Gastroesophageal sphincter (tissue), 3 donors: Measurements from ENCODE around the gene CACNA1E.

Experiments
- EP300 ChIP-seq: sonication (generic); formaldehyde crosslinking; IDR thresholded peaks from one replicate; pipeline ENCODE4 v1.6.1; 2017; ENCODE audit warnings: antibody characterized with exemption, mild to moderate bottlenecking
- POLR2A ChIP-seq, 2 donors: fragments of 450-650 bp; IDR thresholded peaks; one replicate each; pipeline ENCODE4 v1.6.1; 2017; ENCODE audit warnings: antibody characterized with exemption in 2 of 2, mild to moderate bottlenecking in 2 of 2, moderate library complexity in 1 of 2
- POLR2AphosphoS5 ChIP-seq: sonication (generic); formaldehyde crosslinking; IDR thresholded peaks from one replicate; pipeline ENCODE4 v1.6.1; 2017; ENCODE audit warnings: antibody characterized with exemption
- TF ChIP-seq, protein P1 (sequence below), 4 experiments: fragments of 200-600 bp in 2 of 4; fragments of 450-650 bp in 2 of 4; sonication (generic) in 1 of 4; IDR thresholded peaks; one replicate each; pipeline ENCODE4 v1.5.1; 2017 to 2019; ENCODE audit warnings: antibody characterized with exemption in 4 of 4, mild to moderate bottlenecking in 2 of 4, moderate library complexity in 2 of 4

DNA sequence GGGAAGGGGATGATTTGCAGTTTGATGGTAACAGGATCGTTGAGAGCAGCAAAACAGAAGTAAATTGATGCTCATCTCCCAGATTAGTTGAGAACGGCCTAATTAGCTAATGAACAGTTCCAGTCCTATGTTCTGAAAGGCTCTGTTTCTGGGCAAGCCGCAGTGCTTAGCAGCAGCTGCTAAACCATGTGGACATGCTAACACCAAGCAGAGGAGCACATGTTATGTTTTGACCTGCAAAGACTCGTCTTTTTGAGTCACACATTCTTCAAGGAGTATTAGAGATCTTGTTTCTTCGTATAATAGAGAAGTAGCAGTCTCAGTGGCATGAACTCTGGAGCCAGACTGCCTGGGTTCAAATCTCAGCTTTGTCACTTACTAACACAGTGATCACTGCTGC, 58.1 kb downstream of the CACNA1E start:
- TF ChIP-seq, protein P1, sequence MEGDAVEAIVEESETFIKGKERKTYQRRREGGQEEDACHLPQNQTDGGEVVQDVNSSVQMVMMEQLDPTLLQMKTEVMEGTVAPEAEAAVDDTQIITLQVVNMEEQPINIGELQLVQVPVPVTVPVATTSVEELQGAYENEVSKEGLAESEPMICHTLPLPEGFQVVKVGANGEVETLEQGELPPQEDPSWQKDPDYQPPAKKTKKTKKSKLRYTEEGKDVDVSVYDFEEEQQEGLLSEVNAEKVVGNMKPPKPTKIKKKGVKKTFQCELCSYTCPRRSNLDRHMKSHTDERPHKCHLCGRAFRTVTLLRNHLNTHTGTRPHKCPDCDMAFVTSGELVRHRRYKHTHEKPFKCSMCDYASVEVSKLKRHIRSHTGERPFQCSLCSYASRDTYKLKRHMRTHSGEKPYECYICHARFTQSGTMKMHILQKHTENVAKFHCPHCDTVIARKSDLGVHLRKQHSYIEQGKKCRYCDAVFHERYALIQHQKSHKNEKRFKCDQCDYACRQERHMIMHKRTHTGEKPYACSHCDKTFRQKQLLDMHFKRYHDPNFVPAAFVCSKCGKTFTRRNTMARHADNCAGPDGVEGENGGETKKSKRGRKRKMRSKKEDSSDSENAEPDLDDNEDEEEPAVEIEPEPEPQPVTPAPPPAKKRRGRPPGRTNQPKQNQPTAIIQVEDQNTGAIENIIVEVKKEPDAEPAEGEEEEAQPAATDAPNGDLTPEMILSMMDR (IDR thresholded peaks at IDR 0.05) = no peak
- no peak for TF ChIP-seq POLR2A (IDR thresholded peaks at IDR 0.05)
- TF ChIP-seq POLR2AphosphoS5 = no peak
- no peak for TF ChIP-seq EP300
